Natural killer cell (primary cell): ENCODE data around the gene GREB1L. TPM values are rescaled to one million over a fixed set of nuclear protein-coding genes. Genes with fewer than 3 reads are reported as not detected.

Experiments
- ATAC-seq, 3 donors: fragments of 150-1000 bp in 2 of 3; fragments of 200-7000 bp in 1 of 3; cut with Tn5 transposase; 1 replicate in 1 of 3; 2 replicates in 2 of 3; pipeline ENCODE4 v1.10.0; 2021; ENCODE audit warnings: mild to moderate bottlenecking in 2 of 3, moderate library complexity in 2 of 3
- DNase-seq, 2 donors: peaks; one replicate each; pipeline versions ENCODE4 v3.0.0 to v3.0.0-alpha.2; 2013 to 2021; ENCODE audit warnings: mixed read lengths in 1 of 2
- H3K27ac ChIP-seq: one replicate; pipeline ENCODE4 v1.5.1; 2013; ENCODE audit warnings: mild to moderate bottlenecking, low read length
- H3K27me3 ChIP-seq: one replicate; pipeline ENCODE4 v1.6.1; 2013; ENCODE audit warnings: low read length; ENCODE audit not compliant: control insufficient read depth, insufficient read depth
- H3K36me3 ChIP-seq: one replicate; pipeline ENCODE4 v1.6.1; 2013; ENCODE audit warnings: low read length; ENCODE audit not compliant: control insufficient read depth, insufficient read depth
- H3K4me1 ChIP-seq: one replicate; pipeline ENCODE4 v1.6.1; 2013; ENCODE audit warnings: low read length; ENCODE audit not compliant: control insufficient read depth, insufficient read depth
- H3K4me3 ChIP-seq: one replicate; pipeline ENCODE4 v1.5.1; 2013; ENCODE audit warnings: low read length
- H3K9me3 ChIP-seq: one replicate; pipeline ENCODE4 v1.6.1; 2013; ENCODE audit warnings: low read length; ENCODE audit not compliant: control insufficient read depth, insufficient read depth
- H3K27ac Mint-ChIP-seq, 2 donors: one replicate each; pipeline ENCODE4 v1.8.0; 2022; ENCODE audit warnings: mild to moderate bottlenecking in 2 of 2, mixed read lengths in 2 of 2, moderate library complexity in 1 of 2
- H3K27me3 Mint-ChIP-seq, 2 donors: one replicate each; pipeline ENCODE4 v1.8.0; 2022; ENCODE audit warnings: low read depth in 2 of 2, mixed read lengths in 2 of 2
- H3K36me3 Mint-ChIP-seq: one replicate; pipeline ENCODE4 v1.8.0; 2022; ENCODE audit warnings: mixed read lengths
- H3K4me1 Mint-ChIP-seq, 2 donors: one replicate each; pipeline ENCODE4 v1.8.0; 2022; ENCODE audit warnings: mixed read lengths in 2 of 2
- H3K4me3 Mint-ChIP-seq: one replicate; pipeline ENCODE4 v1.8.0; 2022; ENCODE audit warnings: mild to moderate bottlenecking, moderate library complexity, mixed read lengths
- H3K9me3 Mint-ChIP-seq, 2 donors: one replicate each; pipeline ENCODE4 v1.8.0; 2022; ENCODE audit warnings: mixed read lengths in 2 of 2
- CTCF ChIP-seq: fragments of 200-600 bp; IDR thresholded peaks from one replicate; pipeline ENCODE4 v1.8.0; 2022; ENCODE audit warnings: antibody characterized with exemption
- WGBS: methylation state at CpG from one replicate; pipeline ENCODE4 v1.1.7; 2013; ENCODE audit warnings: missing lambda C conversion rate; ENCODE audit not compliant: insufficient coverage; 5-methylcytosine and 5-hydroxymethylcytosine counted together
- intact Hi-C: fragments of 100-400 bp; cut with micrococcal nuclease; formaldehyde crosslinking; loops from one replicate; pipeline ENCODE4 v1.14.2; 2022
- total RNA-seq, 4 donors: library from RNA; stranded (reverse); fragments of 120-200 nt in 1 of 4; gene quantifications; one replicate each; pipeline versions ENCODE4 v1.2.3 to v1.2.4, GENCODE V29; 2013 to 2022

The GREB1L gene
- total RNA-seq, 3 donors from 2014 or later (not counting 1 experiment from before 2014, with no cell fraction given): not detected

GRCh38 chr18:21459706-21460286, 217.8 kb downstream of the GREB1L start:
- no peaks in the 10 kb centered on the region for H3K27me3 ChIP-seq
- no peak overlapping the region for H3K27ac Mint-ChIP-seq
- intact Hi-C loops: no loop called here
- 88% methylated on average over 8 of the region's 10 CpGs for WGBS
- no peak for TF ChIP-seq CTCF
- ATAC-seq (no peak), DNase-seq (no peak)
- H3K36me3 Mint-ChIP-seq: no peaks in the 10 kb centered on the region
- H3K4me3 ChIP-seq: no peak overlapping the region
- no peaks in the 10 kb centered on the region for H3K9me3 ChIP-seq
- H3K4me1 ChIP-seq: no peaks in the 10 kb centered on the region
- no peaks in the 10 kb centered on the region for H3K9me3 Mint-ChIP-seq
- H3K4me3 Mint-ChIP-seq: no peak overlapping the region
- H3K27me3 Mint-ChIP-seq: peaks cover 12 to 27% of the 10 kb centered on the region in 2 donors
- H3K27ac ChIP-seq: no peak overlapping the region
- no peaks in the 10 kb centered on the region for H3K4me1 Mint-ChIP-seq
- no peaks in the 10 kb centered on the region for H3K36me3 ChIP-seq

- H3K27ac Mint-ChIP-seq: no peak overlapping the region
- intact Hi-C loops: no loop called here
- WGBS: 93% methylated on average over 4 of the region's 4 CpGs
Observed at GRCh38 chr18:21461460-21461859, 219.4 kb downstream of the GREB1L start.

GRCh38 chr18:21463718-21464117, 221.7 kb downstream of the GREB1L start:
- no peak for ATAC-seq

More at GRCh38 chr18:21461460-21461859, 219.4 kb downstream of the GREB1L start:
- no peak for ATAC-seq
- Histone ChIP-seq H3K4me1 (no peaks in the 10 kb centered on the region), H3K27me3 (no peaks in the 10 kb centered on the region), H3K36me3 (no peaks in the 10 kb centered on the region), H3K9me3 (no peaks in the 10 kb centered on the region), H3K27ac (no peak overlapping the region), H3K4me3 (no peak overlapping the region)
- Mint-ChIP-seq H3K4me1 (no peaks in the 10 kb centered on the region), H3K9me3 (no peaks in the 10 kb centered on the region), H3K27me3 (peaks cover 9 to 28% of the 10 kb centered on the region in 2 donors), H3K36me3 (no peaks in the 10 kb centered on the region), H3K4me3 (no peak overlapping the region)
- no peak for DNase-seq
- no peak for TF ChIP-seq CTCF

More at GRCh38 chr18:21463718-21464117, 221.7 kb downstream of the GREB1L start:
- Mint-ChIP-seq H3K36me3 (no peaks in the 10 kb centered on the region), H3K27ac (no peak overlapping the region), H3K4me1 (no peaks in the 10 kb centered on the region), H3K9me3 (no peaks in the 10 kb centered on the region), H3K4me3 (no peak overlapping the region), H3K27me3 (peaks cover 10 to 29% of the 10 kb centered on the region in 2 donors)
- no peak overlapping the region for H3K4me3 ChIP-seq
- no peak for TF ChIP-seq CTCF
- no peaks in the 10 kb centered on the region for H3K9me3 ChIP-seq
- intact Hi-C loops: no loop called here
- no peak overlapping the region for H3K27ac ChIP-seq
- no peaks in the 10 kb centered on the region for H3K36me3 ChIP-seq
- 60% methylated on average over 2 of the region's 3 CpGs for WGBS
- no peaks in the 10 kb centered on the region for H3K27me3 ChIP-seq
- no peak for DNase-seq
- no peaks in the 10 kb centered on the region for H3K4me1 ChIP-seq
